Prostate gland (tissue), 2 donors: ENCODE data around the gene DNAH14.

Experiments
- CTCF ChIP-seq, 4 experiments: fragments of 200-600 bp in 2 of 4; fragments of 450-650 bp in 2 of 4; sonication (generic) in 2 of 4; IDR thresholded peaks; 1 replicate in 3 of 4; 2 replicates in 1 of 4; pipeline ENCODE4 v1.5.1; 2016 to 2019; ENCODE audit warnings: antibody characterized with exemption in 4 of 4, mild to moderate bottlenecking in 2 of 4, moderate library complexity in 2 of 4
- POLR2A ChIP-seq: fragments of 450-650 bp; IDR thresholded peaks from one replicate; pipeline ENCODE4 v1.6.1; 2016; ENCODE audit warnings: antibody characterized with exemption, mild to moderate bottlenecking
- POLR2AphosphoS5 ChIP-seq: sonication (generic); formaldehyde crosslinking; IDR thresholded peaks from one replicate; pipeline ENCODE4 v1.6.1; 2017; ENCODE audit warnings: antibody characterized with exemption

GRCh38 chr1:224959656-224960055 lies 30.2 kb downstream of the DNAH14 start:
- no peak for TF ChIP-seq CTCF (IDR thresholded peaks at IDR 0.05)
- TF ChIP-seq POLR2AphosphoS5: no peak
- TF ChIP-seq POLR2A: no peak
